GM23248 (cell line): ENCODE measurements around the gene SRRM1. TPM values are rescaled to one million over a fixed set of nuclear protein-coding genes. Genes with fewer than 3 reads are reported as not detected.

ENCODE experiments used
- DNase-seq: peaks from one replicate; pipeline ENCODE4 v3.0.0-alpha.2; 2015
- H2AFZ ChIP-seq: fragments of 200-600 bp; sonication (generic); 2 replicates; pipeline ENCODE4 v1.6.1; 2016; ENCODE audit warnings: antibody characterized with exemption
- H3F3A ChIP-seq: fragments of 200-600 bp; sonication (generic); 2 replicates; pipeline ENCODE4 v1.6.1; 2016; ENCODE audit warnings: mild to moderate bottlenecking, antibody characterized with exemption, mixed run types; ENCODE audit not compliant: insufficient read depth
- H3K27ac ChIP-seq: fragments of 200-600 bp; sonication (generic); 2 replicates; pipeline ENCODE4 v1.5.1; 2016; ENCODE audit warnings: mild to moderate bottlenecking
- H3K27me3 ChIP-seq: fragments of 200-600 bp; sonication (generic); replicated peaks from 2 replicates; pipeline ENCODE4 v1.6.1; 2016; ENCODE audit warnings: mild to moderate bottlenecking; ENCODE audit not compliant: insufficient read depth
- H3K36me3 ChIP-seq: fragments of 200-600 bp; sonication (generic); 2 replicates; pipeline ENCODE4 v1.6.1; 2016; ENCODE audit warnings: low read depth, mild to moderate bottlenecking
- H3K4me1 ChIP-seq: fragments of 200-600 bp; sonication (generic); 2 replicates; pipeline ENCODE4 v1.6.1; 2016; ENCODE audit warnings: mild to moderate bottlenecking; ENCODE audit not compliant: insufficient read depth
- H3K4me2 ChIP-seq: fragments of 200-600 bp; sonication (generic); one replicate; pipeline ENCODE4 v1.6.1; 2016; ENCODE audit warnings: mild to moderate bottlenecking; ENCODE audit not compliant: unreplicated experiment
- H3K4me3 ChIP-seq: fragments of 200-600 bp; sonication (generic); 2 replicates; pipeline ENCODE4 v1.5.1; 2016; ENCODE audit warnings: mild to moderate bottlenecking
- H3K79me2 ChIP-seq: fragments of 200-600 bp; sonication (generic); 2 replicates; pipeline ENCODE4 v1.6.1; 2016; ENCODE audit warnings: mild to moderate bottlenecking; ENCODE audit not compliant: insufficient read depth
- H3K9ac ChIP-seq: fragments of 200-600 bp; sonication (generic); 2 replicates; pipeline ENCODE4 v1.6.1; 2016; ENCODE audit warnings: mild to moderate bottlenecking
- H3K9me2 ChIP-seq: fragments of 200-600 bp; sonication (generic); 2 replicates; pipeline ENCODE4 v1.6.1; 2016; ENCODE audit warnings: mixed run types, mild to moderate bottlenecking, moderate library complexity; ENCODE audit not compliant: insufficient read depth
- H3K9me3 ChIP-seq: fragments of 200-600 bp; sonication (generic); one replicate; pipeline ENCODE4 v1.6.1; 2017; ENCODE audit warnings: low read depth
- H4K20me1 ChIP-seq: fragments of 200-600 bp; sonication (generic); 2 replicates; pipeline ENCODE4 v1.6.0; 2016; ENCODE audit not compliant: insufficient read depth
- EZH2 ChIP-seq: fragments of 200-600 bp; sonication (generic); IDR thresholded peaks from 2 replicates; pipeline ENCODE4 v1.6.1; 2018; ENCODE audit warnings: antibody characterized with exemption, mild to moderate bottlenecking; ENCODE audit not compliant: insufficient read depth, poor library complexity, severe bottlenecking
- EZH2phosphoT487 ChIP-seq: fragments of 200-600 bp; sonication (generic); IDR thresholded peaks from 2 replicates; pipeline ENCODE4 v1.6.1; 2018; ENCODE audit warnings: antibody characterized with exemption, moderate library complexity, mild to moderate bottlenecking, low read depth; ENCODE audit not compliant: insufficient read depth
- WGBS, 2 experiments: methylation state at CpG; one replicate each; pipeline ENCODE4 v1.1.6; 2015 to 2017; ENCODE audit warnings: low lambda C conversion rate in 2 of 2, low coverage in 1 of 2; ENCODE audit errors: missing lambda C conversion rate in 2 of 2; 5-methylcytosine and 5-hydroxymethylcytosine counted together
- in situ Hi-C: fragments of 300-500 bp; cut with MboI; formaldehyde crosslinking; loops from 2 replicates; pipeline ENCODE4 v1.15.0; 2020
- polyA plus RNA-seq: library from polyadenylated mRNA; unstranded; fragments of >200 nt; fragmentation: Nextera tagmentation; extraction: Ambion mirVana; gene quantifications from 2 replicates; pipeline ENCODE4 v1.2.1, GENCODE V29; 2016
- total RNA-seq: library from RNA; depleted of rRNA; stranded (reverse); fragments of >200 nt; shearing (Covaris generic); gene quantifications from 2 replicates; pipeline ENCODE4 v1.2.3, GENCODE V29; 2014

SRRM1 gene
- total and polyA plus RNA-seq, 2 experiments from 2014 or later, result 36.1 to 143 TPM

GRCh38 chr1:24632832-24633175 lies 10.3 kb upstream of the SRRM1 start:
- Histone ChIP-seq H3K9ac (no peak overlapping the region), H2AFZ (no peak overlapping the region), H3K27me3 (no peaks in the 10 kb centered on the region), H3K79me2 (no peaks in the 10 kb centered on the region), H3K36me3 (no peaks in the 10 kb centered on the region), H3K9me2 (no peaks in the 10 kb centered on the region), H3K27ac (no peak overlapping the region), H4K20me1 (no peaks in the 10 kb centered on the region), H3K4me3 (no peak overlapping the region), H3K4me1 (no peaks in the 10 kb centered on the region), H3F3A (no peaks in the 10 kb centered on the region), H3K4me2 (no peak overlapping the region), H3K9me3 (no peaks in the 10 kb centered on the region)
- TF ChIP-seq EZH2phosphoT487, result no peak
- no peak for TF ChIP-seq EZH2
- WGBS, 2 experiments, result 75 to 92% methylated on average over 1 of the region's 1 CpG
- in situ Hi-C loops, result loop anchor here (10.0 kb wide), 1 partner anchor 428 kb away; no protein-coding TSS in a partner anchor
- no peak for DNase-seq

- in situ Hi-C loops, result loop anchor here (10.0 kb wide), 1 partner anchor 431 kb away; no protein-coding TSS in a partner anchor
- H3K4me2 ChIP-seq, result no peak overlapping the region
- H3K27me3 ChIP-seq, result no peaks in the 10 kb centered on the region
Measured at GRCh38 chr1:24635195-24635843, 7.8 kb upstream of the SRRM1 start.

GRCh38 chr1:24636661-24637357 lies 6.3 kb upstream of the SRRM1 start:
- peaks cover 13% of the 10 kb centered on the region; the same call in 1 of the 2 replicates for H3F3A ChIP-seq
- H2AFZ ChIP-seq, result no peak overlapping the region
- H3K4me3 ChIP-seq, result no peak overlapping the region
- peaks cover 7% of the 10 kb centered on the region for H3K4me1 ChIP-seq
- WGBS, 2 experiments, result 69 to 74% methylated on average over 3 of the region's 3 CpGs
- DNase-seq, result no peak
- no peaks in the 10 kb centered on the region for H3K9me3 ChIP-seq
- H3K9ac ChIP-seq, result no peak overlapping the region
- peaks cover 5% of the 10 kb centered on the region; the same call in 1 of the 2 replicates for H3K79me2 ChIP-seq
- in situ Hi-C loops, result loop anchor here (10.0 kb wide), 1 partner anchor 432 kb away; no protein-coding TSS in a partner anchor
- no peak overlapping the region for H3K4me2 ChIP-seq
- no peaks in the 10 kb centered on the region for H3K36me3 ChIP-seq
- no peaks in the 10 kb centered on the region for H3K9me2 ChIP-seq
- TF ChIP-seq EZH2phosphoT487 (no peak), EZH2 (no peak)
- no peaks in the 10 kb centered on the region for H3K27me3 ChIP-seq
- H3K27ac ChIP-seq, result no peak overlapping the region
- no peaks in the 10 kb centered on the region for H4K20me1 ChIP-seq

More at GRCh38 chr1:24635195-24635843, 7.8 kb upstream of the SRRM1 start:
- Histone ChIP-seq H3K9me3 (no peaks in the 10 kb centered on the region), H3K4me1 (no peaks in the 10 kb centered on the region), H3K4me3 (no peak overlapping the region), H4K20me1 (no peaks in the 10 kb centered on the region), H2AFZ (no peak overlapping the region), H3F3A (0 out of 2 replicates have a peak, but pooled peaks cover 4% of the 10 kb centered on the region), H3K9ac (no peak overlapping the region), H3K36me3 (no peaks in the 10 kb centered on the region), H3K9me2 (no peaks in the 10 kb centered on the region), H3K79me2 (no peaks in the 10 kb centered on the region), H3K27ac (no peak overlapping the region)
- DNase-seq, result peak; percentile 85
- TF ChIP-seq EZH2, result no peak
- TF ChIP-seq EZH2phosphoT487, result no peak
- WGBS, 2 experiments, result 15 to 17% methylated on average over 4 of the region's 4 CpGs

- Histone ChIP-seq H3K36me3 (no peaks in the 10 kb centered on the region), H3K4me3 (no peak overlapping the region), H2AFZ (no peak overlapping the region), H3K9ac (no peak overlapping the region), H3K4me2 (no peak overlapping the region), H3K27me3 (no peaks in the 10 kb centered on the region), H3K9me3 (no peaks in the 10 kb centered on the region), H3K79me2 (peaks cover 15% of the 10 kb centered on the region), H3K4me1 (peaks cover 7% of the 10 kb centered on the region), H3F3A (peaks cover 15% of the 10 kb centered on the region; the same call in 1 of the 2 replicates), H4K20me1 (no peaks in the 10 kb centered on the region), H3K9me2 (no peaks in the 10 kb centered on the region), H3K27ac (no peak overlapping the region)
- in situ Hi-C loops, result loop anchor here (10.0 kb wide), 1 partner anchor 434 kb away; no protein-coding TSS in a partner anchor
- no peak for DNase-seq
- 61 to 73% methylated on average over 2 of the region's 2 CpGs for WGBS, 2 experiments
- TF ChIP-seq EZH2phosphoT487 (no peak), EZH2 (no peak)
Measured at GRCh38 chr1:24639094-24639493, 4.0 kb upstream of the SRRM1 start.
